ENCODE measurements around the gene LHFPL2. TPM values are rescaled to one million over a fixed set of nuclear protein-coding genes. Genes with fewer than 3 reads are reported as not detected.

The LHFPL2 gene
- total RNA-seq, 1 experiment from 2014 or later = 17.9 TPM

DNA sequence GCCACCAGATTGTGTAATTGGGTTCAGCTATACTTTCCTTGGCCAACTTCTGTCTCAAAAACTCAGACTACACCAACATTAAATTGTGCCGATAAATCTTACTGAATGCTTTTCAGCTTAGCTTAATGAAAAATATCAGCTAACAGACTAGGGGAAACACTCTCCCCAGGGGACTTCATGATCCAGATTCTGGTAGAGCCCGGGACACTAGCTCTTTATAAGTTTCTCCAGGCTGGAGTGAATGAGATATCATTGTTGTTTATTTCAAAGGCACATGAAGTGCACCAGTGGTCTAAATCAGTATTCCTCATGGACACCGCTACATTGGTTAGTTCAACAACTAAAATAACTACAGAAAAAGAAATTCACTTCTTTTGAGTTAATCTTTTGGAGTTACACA lies 10.5 kb upstream of the LHFPL2 start:
- ATAC-seq (no peak), DNase-seq (ENCODE audit: low read depth, low spot score) (no peak)
- Histone ChIP-seq H4K20me1 (ENCODE audit: insufficient read depth) (no peaks in the 10 kb centered on the region), H3K9ac (ENCODE audit: low read length) (no peak overlapping the region), H2AFZ (ENCODE audit: low read depth, low read length, poor library complexity, severe bottlenecking) (no peak overlapping the region), H3K9me2 (ENCODE audit: insufficient read depth) (no peaks in the 10 kb centered on the region), H3K27me3 (ENCODE audit: insufficient read depth, low read length) (no peaks in the 10 kb centered on the region), H3K9me3 (ENCODE audit: control insufficient read depth in 1 of 2, insufficient read depth in 1 of 2, low read depth in 1 of 2, low read length in 2 of 2) (no peaks in the 10 kb centered on the region), H3K27ac (ENCODE audit: low read depth, low read length) (no peak overlapping the region), H3K79me2 (ENCODE audit: insufficient read depth, low read length) (no peaks in the 10 kb centered on the region), H3K4me3 (replicated peaks in 1 of 2; ENCODE audit: low read depth in 1 of 2, low read length in 2 of 2) (no peak overlapping the region), H3K36me3 (ENCODE audit: control insufficient read depth in 1 of 2, insufficient read depth in 2 of 2, low read length in 2 of 2) (no peaks in the 10 kb centered on the region), H3K4me1 (ENCODE audit: control insufficient read depth in 1 of 2, insufficient read depth in 2 of 2, low read length in 2 of 2) (no peaks in the 10 kb centered on the region), H3K4me2 (ENCODE audit: low read length) (no peak overlapping the region)
- no TSS peak for BruUV-seq (replicated peaks)
- TF ChIP-seq TCF7L2 (IDR thresholded peaks at IDR 0.05; ENCODE audit: borderline replicate concordance, extremely low read depth, insufficient read depth, insufficient read length) (no peak), SIN3A (IDR thresholded peaks at IDR 0.05; ENCODE audit: low read depth) (no peak), ZFX (IDR thresholded peaks at IDR 0.05) (no peak), POLR2AphosphoS5 (IDR thresholded peaks at IDR 0.05; ENCODE audit: low read depth, low read length) (no peak), FOSL1 (IDR thresholded peaks at IDR 0.05; ENCODE audit: low read depth) (no peak), POLR2A (IDR thresholded peaks at IDR 0.05; ENCODE audit: borderline replicate concordance, extremely low read depth, insufficient read depth, insufficient read length) (no peak), YY1 (IDR thresholded peaks at IDR 0.05; ENCODE audit: extremely low read depth, insufficient replicate concordance, low read depth, low read length) (no peak), CBX3 (IDR thresholded peaks at IDR 0.05; ENCODE audit: low read depth) (no peak), EGR1 (IDR thresholded peaks at IDR 0.05; ENCODE audit: low read depth) (no peak), EZH2phosphoT487 (IDR thresholded peaks at IDR 0.05; ENCODE audit: borderline replicate concordance) (no peak), CEBPB (IDR thresholded peaks at IDR 0.05; ENCODE audit: low read depth) (no peak), JUND (IDR thresholded peaks at IDR 0.05) (no peak), SP1 (IDR thresholded peaks at IDR 0.05; ENCODE audit: low read depth) (no peak), EZH2 (IDR thresholded peaks at IDR 0.05) (no peak), RAD21 (IDR thresholded peaks at IDR 0.05; ENCODE audit: low read depth) (no peak)
- TF ChIP-seq, protein P1, sequence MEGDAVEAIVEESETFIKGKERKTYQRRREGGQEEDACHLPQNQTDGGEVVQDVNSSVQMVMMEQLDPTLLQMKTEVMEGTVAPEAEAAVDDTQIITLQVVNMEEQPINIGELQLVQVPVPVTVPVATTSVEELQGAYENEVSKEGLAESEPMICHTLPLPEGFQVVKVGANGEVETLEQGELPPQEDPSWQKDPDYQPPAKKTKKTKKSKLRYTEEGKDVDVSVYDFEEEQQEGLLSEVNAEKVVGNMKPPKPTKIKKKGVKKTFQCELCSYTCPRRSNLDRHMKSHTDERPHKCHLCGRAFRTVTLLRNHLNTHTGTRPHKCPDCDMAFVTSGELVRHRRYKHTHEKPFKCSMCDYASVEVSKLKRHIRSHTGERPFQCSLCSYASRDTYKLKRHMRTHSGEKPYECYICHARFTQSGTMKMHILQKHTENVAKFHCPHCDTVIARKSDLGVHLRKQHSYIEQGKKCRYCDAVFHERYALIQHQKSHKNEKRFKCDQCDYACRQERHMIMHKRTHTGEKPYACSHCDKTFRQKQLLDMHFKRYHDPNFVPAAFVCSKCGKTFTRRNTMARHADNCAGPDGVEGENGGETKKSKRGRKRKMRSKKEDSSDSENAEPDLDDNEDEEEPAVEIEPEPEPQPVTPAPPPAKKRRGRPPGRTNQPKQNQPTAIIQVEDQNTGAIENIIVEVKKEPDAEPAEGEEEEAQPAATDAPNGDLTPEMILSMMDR (IDR thresholded peaks at IDR 0.05 in 2 of 3, conservative IDR thresholded peaks at IDR 0.05 in 1 of 3; ENCODE audit: borderline replicate concordance in 1 of 3, insufficient read depth in 1 of 3, low read depth in 2 of 3, low read length in 2 of 3) = no peak
- TF ChIP-seq, protein P2, sequence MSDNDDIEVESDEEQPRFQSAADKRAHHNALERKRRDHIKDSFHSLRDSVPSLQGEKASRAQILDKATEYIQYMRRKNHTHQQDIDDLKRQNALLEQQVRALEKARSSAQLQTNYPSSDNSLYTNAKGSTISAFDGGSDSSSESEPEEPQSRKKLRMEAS (IDR thresholded peaks at IDR 0.05) = no peak
- TF ChIP-seq, protein P3, sequence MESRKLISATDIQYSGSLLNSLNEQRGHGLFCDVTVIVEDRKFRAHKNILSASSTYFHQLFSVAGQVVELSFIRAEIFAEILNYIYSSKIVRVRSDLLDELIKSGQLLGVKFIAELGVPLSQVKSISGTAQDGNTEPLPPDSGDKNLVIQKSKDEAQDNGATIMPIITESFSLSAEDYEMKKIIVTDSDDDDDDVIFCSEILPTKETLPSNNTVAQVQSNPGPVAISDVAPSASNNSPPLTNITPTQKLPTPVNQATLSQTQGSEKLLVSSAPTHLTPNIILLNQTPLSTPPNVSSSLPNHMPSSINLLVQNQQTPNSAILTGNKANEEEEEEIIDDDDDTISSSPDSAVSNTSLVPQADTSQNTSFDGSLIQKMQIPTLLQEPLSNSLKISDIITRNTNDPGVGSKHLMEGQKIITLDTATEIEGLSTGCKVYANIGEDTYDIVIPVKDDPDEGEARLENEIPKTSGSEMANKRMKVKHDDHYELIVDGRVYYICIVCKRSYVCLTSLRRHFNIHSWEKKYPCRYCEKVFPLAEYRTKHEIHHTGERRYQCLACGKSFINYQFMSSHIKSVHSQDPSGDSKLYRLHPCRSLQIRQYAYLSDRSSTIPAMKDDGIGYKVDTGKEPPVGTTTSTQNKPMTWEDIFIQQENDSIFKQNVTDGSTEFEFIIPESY (IDR thresholded peaks at IDR 0.05; ENCODE audit: extremely low read depth, insufficient replicate concordance, low read length) = no peak
- TF ChIP-seq, protein P4, sequence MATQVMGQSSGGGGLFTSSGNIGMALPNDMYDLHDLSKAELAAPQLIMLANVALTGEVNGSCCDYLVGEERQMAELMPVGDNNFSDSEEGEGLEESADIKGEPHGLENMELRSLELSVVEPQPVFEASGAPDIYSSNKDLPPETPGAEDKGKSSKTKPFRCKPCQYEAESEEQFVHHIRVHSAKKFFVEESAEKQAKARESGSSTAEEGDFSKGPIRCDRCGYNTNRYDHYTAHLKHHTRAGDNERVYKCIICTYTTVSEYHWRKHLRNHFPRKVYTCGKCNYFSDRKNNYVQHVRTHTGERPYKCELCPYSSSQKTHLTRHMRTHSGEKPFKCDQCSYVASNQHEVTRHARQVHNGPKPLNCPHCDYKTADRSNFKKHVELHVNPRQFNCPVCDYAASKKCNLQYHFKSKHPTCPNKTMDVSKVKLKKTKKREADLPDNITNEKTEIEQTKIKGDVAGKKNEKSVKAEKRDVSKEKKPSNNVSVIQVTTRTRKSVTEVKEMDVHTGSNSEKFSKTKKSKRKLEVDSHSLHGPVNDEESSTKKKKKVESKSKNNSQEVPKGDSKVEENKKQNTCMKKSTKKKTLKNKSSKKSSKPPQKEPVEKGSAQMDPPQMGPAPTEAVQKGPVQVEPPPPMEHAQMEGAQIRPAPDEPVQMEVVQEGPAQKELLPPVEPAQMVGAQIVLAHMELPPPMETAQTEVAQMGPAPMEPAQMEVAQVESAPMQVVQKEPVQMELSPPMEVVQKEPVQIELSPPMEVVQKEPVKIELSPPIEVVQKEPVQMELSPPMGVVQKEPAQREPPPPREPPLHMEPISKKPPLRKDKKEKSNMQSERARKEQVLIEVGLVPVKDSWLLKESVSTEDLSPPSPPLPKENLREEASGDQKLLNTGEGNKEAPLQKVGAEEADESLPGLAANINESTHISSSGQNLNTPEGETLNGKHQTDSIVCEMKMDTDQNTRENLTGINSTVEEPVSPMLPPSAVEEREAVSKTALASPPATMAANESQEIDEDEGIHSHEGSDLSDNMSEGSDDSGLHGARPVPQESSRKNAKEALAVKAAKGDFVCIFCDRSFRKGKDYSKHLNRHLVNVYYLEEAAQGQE (IDR thresholded peaks at IDR 0.05; ENCODE audit: low read depth) = no peak
- TF ChIP-seq, protein P5, sequence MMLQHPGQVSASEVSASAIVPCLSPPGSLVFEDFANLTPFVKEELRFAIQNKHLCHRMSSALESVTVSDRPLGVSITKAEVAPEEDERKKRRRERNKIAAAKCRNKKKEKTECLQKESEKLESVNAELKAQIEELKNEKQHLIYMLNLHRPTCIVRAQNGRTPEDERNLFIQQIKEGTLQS (IDR thresholded peaks at IDR 0.05) = no peak
- ChIA-PET POLR2A (no interaction called here), CTCF (no interaction called here), RAD21 (ENCODE audit: low non-redundant PET in 1 of 2, low total read pairs in 2 of 2, uncharacterized antibody in 2 of 2, unreplicated experiment in 2 of 2) (no interaction called here)
- intact Hi-C loops (cut with micrococcal nuclease) = no loop called here
